Measurements from ENCODE around the gene NINJ2. TPM values are rescaled to one million over a fixed set of nuclear protein-coding genes. Genes with fewer than 3 reads are reported as not detected.
A peak's percentile ranks its signal among the peaks of the same experiment; 100 is the strongest.
"Not testable (repeated sequence)": the region's sequence is repeated elsewhere in the genome, so short reads cannot be mapped to it uniquely, and the experiment has no call there.

The NINJ2 gene
- total RNA-seq (1.7 TPM), polyA plus RNA-seq (6.9 TPM)

GRCh38 chr12:663293-663871, at the start of gene NINJ2:
Gene NINJ2, minus strand, starts transcription at chr12:663445. Its CDS starts 85 bp downstream, at chr12:663360.
- H3K4me1 ChIP-seq (ENCODE audit: insufficient read depth): no peaks in the 10 kb centered on the region
- no peak within 1 kb of the TSS for H3K27ac ChIP-seq (ENCODE audit: low read depth)
- H3K36me3 ChIP-seq (ENCODE audit: insufficient read depth): no peaks in the 10 kb centered on the region
- 57% methylated on average over 17 of the region's 17 CpGs for WGBS
- no peak for DNase-seq (ENCODE audit: extremely low spot score)
- peak within 1 kb of the TSS; percentile 24 for H3K4me3 ChIP-seq (ENCODE audit: low read depth, low read length)

GRCh38 chr12:712172-712863, 49.1 kb upstream of the NINJ2 start:
- H3K36me3 ChIP-seq (ENCODE audit: insufficient read depth): no peaks in the 10 kb centered on the region
- H3K27ac ChIP-seq (ENCODE audit: low read depth): no peak overlapping the region
- H3K4me1 ChIP-seq (ENCODE audit: insufficient read depth): no peaks in the 10 kb centered on the region
- no peak overlapping the region for H3K4me3 ChIP-seq (ENCODE audit: low read depth, low read length)
- 60% methylated on average over 8 of the region's 8 CpGs for WGBS
- DNase-seq (ENCODE audit: extremely low spot score): no peak

GRCh38 chr12:709455-710020, 46.3 kb upstream of the NINJ2 start:
- Histone ChIP-seq H3K4me3 (ENCODE audit: low read depth, low read length) (no peak overlapping the region), H3K4me1 (ENCODE audit: insufficient read depth) (no peaks in the 10 kb centered on the region), H3K27ac (ENCODE audit: low read depth) (no peak overlapping the region), H3K36me3 (ENCODE audit: insufficient read depth) (no peaks in the 10 kb centered on the region)
- WGBS: 70% methylated on average over 7 of the region's 7 CpGs
- no peak for DNase-seq (ENCODE audit: extremely low spot score)

- DNase-seq (ENCODE audit: extremely low spot score); H3K4me3 ChIP-seq (ENCODE audit: low read depth, low read length); H3K27ac ChIP-seq (ENCODE audit: low read depth); H3K4me1 ChIP-seq (ENCODE audit: insufficient read depth); H3K36me3 ChIP-seq (ENCODE audit: insufficient read depth): not testable (repeated sequence)
- whole genome bisulfite sequencing: 82% methylated on average over 3 of the region's 3 CpGs
Measured at GRCh38 chr12:708084-708483, 44.8 kb upstream of the NINJ2 start.

- Histone ChIP-seq H3K4me1 (ENCODE audit: insufficient read depth) (no peaks in the 10 kb centered on the region), H3K36me3 (ENCODE audit: insufficient read depth) (no peaks in the 10 kb centered on the region), H3K27ac (ENCODE audit: low read depth) (no peak overlapping the region), H3K4me3 (ENCODE audit: low read depth, low read length) (no peak overlapping the region)
- 86% methylated on average over 5 of the region's 5 CpGs for WGBS
- DNase-seq (ENCODE audit: extremely low spot score): no peak
Measured at GRCh38 chr12:704516-705242, 41.4 kb upstream of the NINJ2 start.

- WGBS: 73% methylated on average over 11 of the region's 11 CpGs
- no peak for DNase-seq (ENCODE audit: extremely low spot score)
- Histone ChIP-seq H3K4me1 (ENCODE audit: insufficient read depth) (no peaks in the 10 kb centered on the region), H3K36me3 (ENCODE audit: insufficient read depth) (no peaks in the 10 kb centered on the region), H3K27ac (ENCODE audit: low read depth) (no peak overlapping the region), H3K4me3 (ENCODE audit: low read depth, low read length) (no peak overlapping the region)
Measured at GRCh38 chr12:701896-702539, 38.8 kb upstream of the NINJ2 start.

GRCh38 chr12:700016-700415, 36.8 kb upstream of the NINJ2 start:
- DNase-seq (ENCODE audit: extremely low spot score): no peak
- Histone ChIP-seq H3K27ac (ENCODE audit: low read depth) (no peak overlapping the region), H3K36me3 (ENCODE audit: insufficient read depth) (no peaks in the 10 kb centered on the region), H3K4me1 (ENCODE audit: insufficient read depth) (no peaks in the 10 kb centered on the region), H3K4me3 (ENCODE audit: low read depth, low read length) (no peak overlapping the region)
- WGBS: 68% methylated on average over 4 of the region's 4 CpGs

- H3K4me1 ChIP-seq (ENCODE audit: insufficient read depth); H3K36me3 ChIP-seq (ENCODE audit: insufficient read depth); H3K4me3 ChIP-seq (ENCODE audit: low read depth, low read length); DNase-seq (ENCODE audit: extremely low spot score); H3K27ac ChIP-seq (ENCODE audit: low read depth): not testable (repeated sequence)
- 90% methylated on average over 4 of the region's 4 CpGs for WGBS
Measured at GRCh38 chr12:698222-698621, 35.0 kb upstream of the NINJ2 start.

- Histone ChIP-seq H3K4me3 (ENCODE audit: low read depth, low read length) (no peak overlapping the region), H3K36me3 (ENCODE audit: insufficient read depth) (no peaks in the 10 kb centered on the region), H3K27ac (ENCODE audit: low read depth) (no peak overlapping the region), H3K4me1 (ENCODE audit: insufficient read depth) (no peaks in the 10 kb centered on the region)
- 87% methylated on average over 2 of the region's 2 CpGs for WGBS
- DNase-seq (ENCODE audit: extremely low spot score): no peak
Measured at GRCh38 chr12:697481-697880, 34.2 kb upstream of the NINJ2 start.

GRCh38 chr12:694734-695503, 31.7 kb upstream of the NINJ2 start:
- Histone ChIP-seq H3K36me3 (ENCODE audit: insufficient read depth) (no peaks in the 10 kb centered on the region), H3K4me1 (ENCODE audit: insufficient read depth) (no peaks in the 10 kb centered on the region), H3K27ac (ENCODE audit: low read depth) (no peak overlapping the region), H3K4me3 (ENCODE audit: low read depth, low read length) (no peak overlapping the region)
- 91% methylated on average over 27 of the region's 27 CpGs for WGBS
- no peak for DNase-seq (ENCODE audit: extremely low spot score)

GRCh38 chr12:693934-694533, 30.8 kb upstream of the NINJ2 start:
- no peak for DNase-seq (ENCODE audit: extremely low spot score)
- no peaks in the 10 kb centered on the region for H3K36me3 ChIP-seq (ENCODE audit: insufficient read depth)
- H3K27ac ChIP-seq (ENCODE audit: low read depth): no peak overlapping the region
- H3K4me3 ChIP-seq (ENCODE audit: low read depth, low read length): no peak overlapping the region
- H3K4me1 ChIP-seq (ENCODE audit: insufficient read depth): no peaks in the 10 kb centered on the region
- WGBS: 89% methylated on average over 7 of the region's 7 CpGs

GRCh38 chr12:692274-692673, 29.0 kb upstream of the NINJ2 start:
- DNase-seq (ENCODE audit: extremely low spot score): no peak
- H3K36me3 ChIP-seq (ENCODE audit: insufficient read depth): no peaks in the 10 kb centered on the region
- no peak overlapping the region for H3K27ac ChIP-seq (ENCODE audit: low read depth)
- H3K4me3 ChIP-seq (ENCODE audit: low read depth, low read length): no peak overlapping the region
- H3K4me1 ChIP-seq (ENCODE audit: insufficient read depth): no peaks in the 10 kb centered on the region
- 96% methylated on average over 2 of the region's 2 CpGs for WGBS

GRCh38 chr12:690466-690865, 27.2 kb upstream of the NINJ2 start:
- H3K27ac ChIP-seq (ENCODE audit: low read depth): no peak overlapping the region
- DNase-seq (ENCODE audit: extremely low spot score): no peak
- H3K4me3 ChIP-seq (ENCODE audit: low read depth, low read length): no peak overlapping the region
- H3K4me1 ChIP-seq (ENCODE audit: insufficient read depth): no peaks in the 10 kb centered on the region
- H3K36me3 ChIP-seq (ENCODE audit: insufficient read depth): no peaks in the 10 kb centered on the region
- WGBS: 86% methylated on average over 12 of the region's 12 CpGs

All from urinary bladder (tissue), 4 donors.